HG03521 (cell line): ENCODE data around the gene RBM47.

Experiments
- ATAC-seq: cut with Tn5 transposase; IDR thresholded peaks from one replicate; pipeline ENCODE4 v1.9.1; 2021; ENCODE audit warnings: mild to moderate bottlenecking, moderate library complexity; ENCODE audit not compliant: unreplicated experiment

The RBM47 gene

GRCh38 chr4:40626183-40626990 is 3.3 kb downstream of the RBM47 start:
- no peak for ATAC-seq

- ATAC-seq, result no peak
Measured at GRCh38 chr4:40623707-40624106, 6.0 kb downstream of the RBM47 start.

- no peak for ATAC-seq
Measured at GRCh38 chr4:40622913-40623312, 6.8 kb downstream of the RBM47 start.

GRCh38 chr4:40621592-40622512 is 7.8 kb downstream of the RBM47 start:
- ATAC-seq, result peak; percentile 50

- peak; percentile 24 for ATAC-seq
Measured at GRCh38 chr4:40621229-40621591, 8.5 kb downstream of the RBM47 start.

GRCh38 chr4:40619600-40619999 is 10.1 kb downstream of the RBM47 start:
- ATAC-seq, result no peak

- no peak for ATAC-seq
Measured at GRCh38 chr4:40617872-40618271, 11.8 kb downstream of the RBM47 start.

GRCh38 chr4:40614031-40614430 is 15.6 kb downstream of the RBM47 start:
- ATAC-seq, result no peak

- ATAC-seq, result no peak
Measured at GRCh38 chr4:40613456-40613855, 16.2 kb downstream of the RBM47 start.

GRCh38 chr4:40612831-40613230 is 16.8 kb downstream of the RBM47 start:
- ATAC-seq, result no peak

- ATAC-seq, result no peak
Measured at GRCh38 chr4:40612283-40612682, 17.4 kb downstream of the RBM47 start.

GRCh38 chr4:40608628-40609027 is 21.0 kb downstream of the RBM47 start:
- ATAC-seq, result no peak

- ATAC-seq, result no peak
Measured at GRCh38 chr4:40607221-40607620, 22.4 kb downstream of the RBM47 start.

GRCh38 chr4:40606239-40606767 is 23.4 kb downstream of the RBM47 start:
- ATAC-seq, result no peak

GRCh38 chr4:40603281-40603680 is 26.4 kb downstream of the RBM47 start:
- ATAC-seq, result no peak

- ATAC-seq, result no peak
Measured at GRCh38 chr4:40601641-40602040, 28.0 kb downstream of the RBM47 start.

- ATAC-seq, result no peak
Measured at GRCh38 chr4:40600850-40601249, 28.8 kb downstream of the RBM47 start.

GRCh38 chr4:40599431-40599830 is 30.2 kb downstream of the RBM47 start:
- ATAC-seq, result no peak

- ATAC-seq, result no peak
Measured at GRCh38 chr4:40596522-40596921, 33.1 kb downstream of the RBM47 start.

- no peak for ATAC-seq
Measured at GRCh38 chr4:40595981-40596380, 33.7 kb downstream of the RBM47 start.

- ATAC-seq, result no peak
Measured at GRCh38 chr4:40594261-40595178, 35.1 kb downstream of the RBM47 start.
